Neural cell (in vitro differentiated cells): ENCODE results near the gene PTPRS. TPM values are rescaled to one million over a fixed set of nuclear protein-coding genes. Genes with fewer than 3 reads are reported as not detected.

ENCODE experiments used
- H2AFZ ChIP-seq: fragments of 200-600, 300-800 bp; sonication (generic), shearing (Covaris generic); 2 replicates; pipeline ENCODE4 v1.6.0; 2014; ENCODE audit warnings: low read depth, mild to moderate bottlenecking, antibody characterized with exemption, low read length, moderate library complexity
- H3F3A ChIP-seq: fragments of 200-600 bp; shearing (Covaris generic); 2 replicates; pipeline ENCODE4 v1.6.1; 2016; ENCODE audit warnings: mild to moderate bottlenecking, moderate library complexity, mixed read lengths, antibody characterized with exemption, low read length; ENCODE audit not compliant: insufficient read depth, poor library complexity, severe bottlenecking
- H3K27ac ChIP-seq: fragments of 200-600, 300-800 bp; sonication (generic), shearing (Covaris generic); 2 replicates; pipeline ENCODE4 v1.5.1; 2014; ENCODE audit warnings: mild to moderate bottlenecking, low read length, moderate library complexity
- H3K27me3 ChIP-seq: fragments of 300-800, 200-600 bp; sonication (generic), shearing (Covaris generic); 2 replicates; pipeline ENCODE4 v1.6.0; 2014; ENCODE audit warnings: mild to moderate bottlenecking, low read depth, low read length, moderate library complexity; ENCODE audit not compliant: insufficient read depth
- H3K36me3 ChIP-seq: fragments of 300-800, 200-600 bp; sonication (generic), shearing (Covaris generic); 2 replicates; pipeline ENCODE4 v1.5.1; 2014; ENCODE audit warnings: mild to moderate bottlenecking, antibody characterized with exemption, low read length, moderate library complexity; ENCODE audit not compliant: insufficient read depth
- H3K4me2 ChIP-seq: fragments of 300-800, 200-600 bp; sonication (generic), shearing (Covaris generic); 2 replicates; pipeline ENCODE4 v1.6.0; 2014; ENCODE audit warnings: mild to moderate bottlenecking, low read length
- H3K4me3 ChIP-seq: fragments of 300-800, 200-600 bp; sonication (generic), shearing (Covaris generic); 2 replicates; pipeline ENCODE4 v1.5.1; 2014; ENCODE audit warnings: mild to moderate bottlenecking, low read length, moderate library complexity
- H3K79me2 ChIP-seq: fragments of 200-600 bp; shearing (Covaris generic); replicated peaks from 2 replicates; pipeline ENCODE4 v1.6.0; 2014; ENCODE audit warnings: mild to moderate bottlenecking, low read length, moderate library complexity; ENCODE audit not compliant: insufficient read depth
- H3K9ac ChIP-seq: fragments of 300-800, 200-600 bp; sonication (generic), shearing (Covaris generic); 2 replicates; pipeline ENCODE4 v1.6.1; 2016; ENCODE audit warnings: mild to moderate bottlenecking, low read length, mixed read lengths
- H3K9me2 ChIP-seq: fragments of 200-600 bp; shearing (Covaris generic); 2 replicates; pipeline ENCODE4 v1.6.1; 2016; ENCODE audit warnings: mild to moderate bottlenecking, low read length, mixed read lengths; ENCODE audit not compliant: insufficient read depth
- H3K9me3 ChIP-seq: fragments of 200-600, 300-800 bp; sonication (generic), shearing (Covaris generic); 2 replicates; pipeline ENCODE4 v1.6.1; 2016; ENCODE audit warnings: mild to moderate bottlenecking, mixed run types, low read length, moderate library complexity, mixed read lengths
- H4K20me1 ChIP-seq: fragments of 200-600 bp; shearing (Covaris generic); 2 replicates; pipeline ENCODE4 v1.6.1; 2016; ENCODE audit warnings: mild to moderate bottlenecking, mixed run types; ENCODE audit not compliant: insufficient read depth
- CTCF ChIP-seq: fragments of 450-650 bp; IDR thresholded peaks from 2 replicates; pipeline ENCODE4 v1.5.1; 2014; ENCODE audit warnings: antibody characterized with exemption, mild to moderate bottlenecking, moderate library complexity; ENCODE audit not compliant: poor library complexity, severe bottlenecking
- EP300 ChIP-seq: fragments of 450-650 bp; conservative IDR thresholded peaks from 2 replicates; pipeline ENCODE4 v1.6.1; 2014; ENCODE audit warnings: antibody characterized with exemption, mild to moderate bottlenecking, moderate library complexity; ENCODE audit not compliant: poor library complexity, severe bottlenecking
- EZH2 ChIP-seq: fragments of 200-600, 300-800 bp; shearing (Covaris generic), sonication (generic); IDR thresholded peaks from 2 replicates; pipeline ENCODE4 v1.6.1; 2014; ENCODE audit warnings: antibody characterized with exemption, low read length, borderline replicate concordance, mild to moderate bottlenecking; ENCODE audit not compliant: insufficient read depth, poor library complexity, severe bottlenecking
- MXI1 ChIP-seq: fragments of 450-650 bp; conservative IDR thresholded peaks from 2 replicates; pipeline ENCODE4 v1.6.1; 2014; ENCODE audit warnings: antibody characterized with exemption, mild to moderate bottlenecking; ENCODE audit not compliant: poor library complexity, severe bottlenecking
- POLR2AphosphoS5 ChIP-seq: IDR thresholded peaks from 2 replicates; pipeline ENCODE4 v1.6.1; 2012
- RAD21 ChIP-seq: fragments of 450-650 bp; conservative IDR thresholded peaks from 2 replicates; pipeline ENCODE4 v1.6.1; 2014; ENCODE audit warnings: antibody characterized with exemption, mild to moderate bottlenecking, moderate library complexity
- REST ChIP-seq: IDR thresholded peaks from 2 replicates; pipeline ENCODE4 v1.6.1; 2012; ENCODE audit warnings: borderline replicate concordance
- SMC3 ChIP-seq: fragments of 450-650 bp; conservative IDR thresholded peaks from 2 replicates; pipeline ENCODE4 v1.6.1; 2014; ENCODE audit warnings: antibody characterized with exemption, mild to moderate bottlenecking, moderate library complexity; ENCODE audit not compliant: poor library complexity
- TAF1 ChIP-seq: IDR thresholded peaks from 2 replicates; pipeline ENCODE4 v1.6.1; 2012; ENCODE audit warnings: low read depth
- polyA plus RNA-seq: library from polyadenylated mRNA; depleted of rRNA; stranded (reverse); fragments of >200 nt; gene quantifications from 2 replicates; pipeline ENCODE4 v1.2.3, GENCODE V29; 2014

PTPRS gene
- polyA plus RNA-seq, 1 donor from 2014 or later = 121 TPM

GRCh38 chr19:5305163-5305562 is 35.4 kb downstream of the PTPRS start:
- Histone ChIP-seq H3K27me3 (no peaks in the 10 kb centered on the region), H4K20me1 (peaks cover 8% of the 10 kb centered on the region), H3K9me2 (no peaks in the 10 kb centered on the region), H3K79me2 (peaks cover 51% of the 10 kb centered on the region), H3K9ac (no peak overlapping the region), H3K4me2 (no peak overlapping the region), H2AFZ (no peak overlapping the region), H3K9me3 (no peaks in the 10 kb centered on the region), H3K4me3 (no peak overlapping the region), H3K27ac (no peak overlapping the region), H3K36me3 (no peaks in the 10 kb centered on the region), H3F3A (no peaks in the 10 kb centered on the region)
- TF ChIP-seq EZH2 (no peak), POLR2AphosphoS5 (no peak), SMC3 (no peak), MXI1 (no peak), EP300 (no peak), REST (no peak), CTCF (no peak), RAD21 (no peak), TAF1 (no peak)

- Histone ChIP-seq H3F3A (no peaks in the 10 kb centered on the region), H2AFZ (no peak overlapping the region), H4K20me1 (peaks cover 8% of the 10 kb centered on the region), H3K27me3 (no peaks in the 10 kb centered on the region), H3K79me2 (peaks cover 55% of the 10 kb centered on the region), H3K4me2 (no peak overlapping the region), H3K9me3 (no peaks in the 10 kb centered on the region), H3K9ac (no peak overlapping the region), H3K36me3 (no peaks in the 10 kb centered on the region), H3K27ac (no peak overlapping the region), H3K4me3 (no peak overlapping the region), H3K9me2 (no peaks in the 10 kb centered on the region)
- TF ChIP-seq EZH2 (no peak), CTCF (no peak), POLR2AphosphoS5 (no peak), SMC3 (no peak), RAD21 (no peak), REST (no peak), TAF1 (no peak), MXI1 (no peak), EP300 (no peak)
Observed at GRCh38 chr19:5304486-5304885, 36.1 kb downstream of the PTPRS start.
